Measurements from ENCODE around the gene TMED9.

TMED9 gene

GRCh38 chr5:177592010-177592834, at the start of gene TMED9:
Gene TMED9, plus strand, starts transcription at chr5:177592203. Its CDS starts 12 bp downstream, at chr5:177592215.
- in situ Hi-C loops (cut with HindIII; ENCODE audit: low sequenced_read_pairs): no loop called here
- DNase-seq (ENCODE audit: low read depth, low spot score): peak; percentile 75
- TF ChIP-seq, protein P1, sequence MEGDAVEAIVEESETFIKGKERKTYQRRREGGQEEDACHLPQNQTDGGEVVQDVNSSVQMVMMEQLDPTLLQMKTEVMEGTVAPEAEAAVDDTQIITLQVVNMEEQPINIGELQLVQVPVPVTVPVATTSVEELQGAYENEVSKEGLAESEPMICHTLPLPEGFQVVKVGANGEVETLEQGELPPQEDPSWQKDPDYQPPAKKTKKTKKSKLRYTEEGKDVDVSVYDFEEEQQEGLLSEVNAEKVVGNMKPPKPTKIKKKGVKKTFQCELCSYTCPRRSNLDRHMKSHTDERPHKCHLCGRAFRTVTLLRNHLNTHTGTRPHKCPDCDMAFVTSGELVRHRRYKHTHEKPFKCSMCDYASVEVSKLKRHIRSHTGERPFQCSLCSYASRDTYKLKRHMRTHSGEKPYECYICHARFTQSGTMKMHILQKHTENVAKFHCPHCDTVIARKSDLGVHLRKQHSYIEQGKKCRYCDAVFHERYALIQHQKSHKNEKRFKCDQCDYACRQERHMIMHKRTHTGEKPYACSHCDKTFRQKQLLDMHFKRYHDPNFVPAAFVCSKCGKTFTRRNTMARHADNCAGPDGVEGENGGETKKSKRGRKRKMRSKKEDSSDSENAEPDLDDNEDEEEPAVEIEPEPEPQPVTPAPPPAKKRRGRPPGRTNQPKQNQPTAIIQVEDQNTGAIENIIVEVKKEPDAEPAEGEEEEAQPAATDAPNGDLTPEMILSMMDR (IDR thresholded peaks at IDR 0.05; ENCODE audit: low read depth, low read length): no peak
- peak within 1 kb of the TSS; percentile 77 for H3K4me3 ChIP-seq (ENCODE audit: low read depth, low read length)

GRCh38 chr5:177542816-177543465, 49.1 kb upstream of the TMED9 start:
- in situ Hi-C loops (cut with HindIII; ENCODE audit: low sequenced_read_pairs): no loop called here
- DNase-seq (ENCODE audit: low read depth, low spot score): no peak
- H3K4me3 ChIP-seq (ENCODE audit: low read depth, low read length): no peak overlapping the region

DNA sequence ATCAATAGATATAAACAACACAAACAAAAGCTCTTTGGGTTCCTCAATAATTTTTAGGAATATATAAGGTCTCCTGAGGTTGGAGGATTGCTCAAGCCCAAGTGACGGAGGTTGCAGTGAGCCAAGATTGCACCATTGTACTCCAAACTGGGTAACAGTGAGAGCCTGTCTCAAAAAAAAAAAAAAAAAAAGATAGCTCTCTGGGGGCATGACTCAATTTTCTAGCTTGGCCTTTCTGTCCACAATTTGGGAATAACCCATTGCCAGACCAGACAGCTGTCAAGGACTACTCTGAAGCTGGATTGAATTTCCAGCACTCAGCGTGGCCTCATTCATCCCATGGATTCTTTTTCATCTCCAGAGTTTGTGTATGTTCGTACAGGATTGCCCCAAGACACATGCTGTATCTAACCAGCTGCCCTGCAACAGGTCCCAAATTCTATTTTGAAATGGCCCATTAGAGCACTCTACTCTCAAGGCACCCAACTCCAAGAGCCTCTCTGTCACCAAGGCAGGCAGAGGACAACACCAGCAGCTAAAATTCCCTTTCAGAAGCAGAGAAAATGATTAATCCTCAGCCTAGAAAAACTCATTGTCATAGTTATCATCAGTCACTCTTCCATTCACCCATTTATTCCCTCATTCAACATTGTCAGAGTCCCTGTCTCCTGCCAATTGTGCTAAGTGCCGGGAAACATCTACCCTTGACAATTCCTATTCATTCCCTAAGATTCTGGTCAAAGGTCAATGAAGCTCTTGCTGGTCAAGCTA, 46.3 kb upstream of the TMED9 start:
- DNase-seq (ENCODE audit: low read depth, low spot score): no peak
- no peak overlapping the region for H3K4me3 ChIP-seq (ENCODE audit: low read depth, low read length)
- in situ Hi-C loops (cut with HindIII; ENCODE audit: low sequenced_read_pairs): no loop called here
- TF ChIP-seq, protein P1 (IDR thresholded peaks at IDR 0.05; ENCODE audit: low read depth, low read length): no peak

More at GRCh38 chr5:177542816-177543465, 49.1 kb upstream of the TMED9 start:
- TF ChIP-seq, protein P1 (IDR thresholded peaks at IDR 0.05; ENCODE audit: low read depth, low read length): no peak

GRCh38 chr5:177546258-177546741, 45.7 kb upstream of the TMED9 start:
- DNase-seq (ENCODE audit: low read depth, low spot score): peak; percentile 94
- in situ Hi-C loops (cut with HindIII; ENCODE audit: low sequenced_read_pairs): no loop called here
- TF ChIP-seq, protein P1 (IDR thresholded peaks at IDR 0.05; ENCODE audit: low read depth, low read length): peak; percentile 7
- no peak overlapping the region for H3K4me3 ChIP-seq (ENCODE audit: low read depth, low read length)

DNA sequence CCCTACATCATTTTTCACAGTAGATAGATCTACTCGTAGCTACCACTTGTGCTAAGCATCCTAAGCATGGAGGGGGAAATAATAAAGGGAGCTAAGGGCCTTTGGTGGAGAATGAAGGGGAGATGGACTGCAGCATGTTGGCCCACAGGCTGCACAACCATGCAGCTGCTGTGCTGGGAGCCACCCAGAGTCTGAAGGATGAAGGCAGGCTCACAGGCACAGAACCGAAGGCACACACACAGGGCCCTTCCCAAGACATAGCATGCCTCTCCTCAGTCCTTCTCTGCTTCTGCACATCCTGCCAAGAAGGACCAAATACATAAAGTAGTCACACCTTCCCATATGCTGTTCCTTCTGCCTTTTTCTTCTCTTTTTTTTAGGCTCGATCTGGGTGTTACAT, 44.3 kb upstream of the TMED9 start:
- H3K4me3 ChIP-seq (ENCODE audit: low read depth, low read length): no peak overlapping the region
- no peak for DNase-seq (ENCODE audit: low read depth, low spot score)
- in situ Hi-C loops (cut with HindIII; ENCODE audit: low sequenced_read_pairs): no loop called here
- TF ChIP-seq, protein P1 (IDR thresholded peaks at IDR 0.05; ENCODE audit: low read depth, low read length): no peak

DNA sequence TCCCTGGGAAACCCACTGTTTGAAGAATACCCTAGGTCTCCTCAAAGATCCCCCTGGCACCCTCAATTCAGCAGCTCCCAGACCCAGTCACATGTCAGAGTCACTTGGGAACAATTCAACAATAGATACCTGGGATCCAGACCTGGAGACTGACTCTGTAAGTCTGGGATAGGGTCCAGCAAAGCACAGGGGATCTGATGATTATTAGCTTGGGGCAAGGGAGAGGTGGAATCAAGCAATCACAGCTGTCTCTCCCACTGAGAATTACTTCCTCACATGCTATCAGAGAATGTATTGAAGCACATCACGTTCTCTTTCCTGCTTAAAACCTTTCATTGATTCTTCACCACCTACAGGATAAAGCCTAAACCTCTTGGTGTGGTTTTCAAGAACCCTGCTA, 43.5 kb upstream of the TMED9 start:
- TF ChIP-seq, protein P1 (IDR thresholded peaks at IDR 0.05; ENCODE audit: low read depth, low read length): no peak
- in situ Hi-C loops (cut with HindIII; ENCODE audit: low sequenced_read_pairs): no loop called here
- H3K4me3 ChIP-seq (ENCODE audit: low read depth, low read length): no peak overlapping the region
- no peak for DNase-seq (ENCODE audit: low read depth, low spot score)
